Parathyroid adenoma (tissue), 2 donors: ENCODE data around the gene KCNA1.

Source experiments
- H2AFZ ChIP-seq: fragments of 300-600 bp; sonication (generic); one replicate; pipeline ENCODE4 v1.7.0; 2017; ENCODE audit warnings: antibody characterized with exemption, mild to moderate bottlenecking
- H3K27ac ChIP-seq: fragments of 300-600 bp; sonication (generic); one replicate; pipeline ENCODE4 v1.7.0; 2017
- H3K27me3 ChIP-seq: fragments of 300-600 bp; sonication (generic); one replicate; pipeline ENCODE4 v1.7.0; 2017; ENCODE audit warnings: low read length; ENCODE audit not compliant: control insufficient read depth, insufficient read depth
- H3K36me3 ChIP-seq: fragments of 300-600 bp; sonication (generic); one replicate; pipeline ENCODE4 v1.7.0; 2017; ENCODE audit warnings: low read length; ENCODE audit not compliant: control insufficient read depth, insufficient read depth
- H3K4me1 ChIP-seq: fragments of 300-600 bp; sonication (generic); one replicate; pipeline ENCODE4 v1.7.0; 2017; ENCODE audit warnings: control low read depth
- H3K4me2 ChIP-seq: fragments of 300-600 bp; sonication (generic); one replicate; pipeline ENCODE4 v1.7.0; 2017; ENCODE audit warnings: low read length
- H3K4me3 ChIP-seq: fragments of 300-600 bp; sonication (generic); one replicate; pipeline ENCODE4 v1.7.0; 2017; ENCODE audit warnings: low read depth, low read length
- H3K79me2 ChIP-seq: fragments of 300-600 bp; sonication (generic); one replicate; pipeline ENCODE4 v1.7.0; 2017; ENCODE audit warnings: control low read depth
- H3K9ac ChIP-seq: fragments of 300-600 bp; sonication (generic); one replicate; pipeline ENCODE4 v1.7.0; 2017; ENCODE audit warnings: mild to moderate bottlenecking
- H3K9me3 ChIP-seq: fragments of 300-600 bp; sonication (generic); one replicate; pipeline ENCODE4 v1.7.0; 2017; ENCODE audit warnings: low read length; ENCODE audit not compliant: control insufficient read depth
- TF ChIP-seq, protein P1 (sequence below): fragments of 300-600 bp; sonication (generic); IDR thresholded peaks from one replicate; pipeline ENCODE4 v1.7.0; 2017; ENCODE audit warnings: antibody characterized with exemption, mild to moderate bottlenecking
- donor health status: primary hyperparathyroidism.

KCNA1 gene

GRCh38 chr12:4960030-4960429 is 50.3 kb downstream of the KCNA1 start:
- Histone ChIP-seq H3K79me2 (no peaks in the 10 kb centered on the region), H3K9me3 (no peaks in the 10 kb centered on the region), H2AFZ (no peak overlapping the region), H3K4me1 (no peaks in the 10 kb centered on the region), H3K27me3 (no peaks in the 10 kb centered on the region), H3K36me3 (no peaks in the 10 kb centered on the region), H3K4me2 (no peak overlapping the region), H3K9ac (no peak overlapping the region), H3K27ac (no peak overlapping the region), H3K4me3 (no peak overlapping the region)
- TF ChIP-seq, protein P1, sequence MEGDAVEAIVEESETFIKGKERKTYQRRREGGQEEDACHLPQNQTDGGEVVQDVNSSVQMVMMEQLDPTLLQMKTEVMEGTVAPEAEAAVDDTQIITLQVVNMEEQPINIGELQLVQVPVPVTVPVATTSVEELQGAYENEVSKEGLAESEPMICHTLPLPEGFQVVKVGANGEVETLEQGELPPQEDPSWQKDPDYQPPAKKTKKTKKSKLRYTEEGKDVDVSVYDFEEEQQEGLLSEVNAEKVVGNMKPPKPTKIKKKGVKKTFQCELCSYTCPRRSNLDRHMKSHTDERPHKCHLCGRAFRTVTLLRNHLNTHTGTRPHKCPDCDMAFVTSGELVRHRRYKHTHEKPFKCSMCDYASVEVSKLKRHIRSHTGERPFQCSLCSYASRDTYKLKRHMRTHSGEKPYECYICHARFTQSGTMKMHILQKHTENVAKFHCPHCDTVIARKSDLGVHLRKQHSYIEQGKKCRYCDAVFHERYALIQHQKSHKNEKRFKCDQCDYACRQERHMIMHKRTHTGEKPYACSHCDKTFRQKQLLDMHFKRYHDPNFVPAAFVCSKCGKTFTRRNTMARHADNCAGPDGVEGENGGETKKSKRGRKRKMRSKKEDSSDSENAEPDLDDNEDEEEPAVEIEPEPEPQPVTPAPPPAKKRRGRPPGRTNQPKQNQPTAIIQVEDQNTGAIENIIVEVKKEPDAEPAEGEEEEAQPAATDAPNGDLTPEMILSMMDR = no peak

- TF ChIP-seq, protein P1 = no peak
- Histone ChIP-seq H3K27ac (no peak overlapping the region), H3K36me3 (no peaks in the 10 kb centered on the region), H3K9ac (no peak overlapping the region), H3K4me1 (no peaks in the 10 kb centered on the region), H3K9me3 (no peaks in the 10 kb centered on the region), H3K79me2 (no peaks in the 10 kb centered on the region), H3K4me2 (no peak overlapping the region), H3K4me3 (no peak overlapping the region), H3K27me3 (no peaks in the 10 kb centered on the region), H2AFZ (no peak overlapping the region)
Observed at GRCh38 chr12:4960547-4960946, 50.8 kb downstream of the KCNA1 start.

DNA sequence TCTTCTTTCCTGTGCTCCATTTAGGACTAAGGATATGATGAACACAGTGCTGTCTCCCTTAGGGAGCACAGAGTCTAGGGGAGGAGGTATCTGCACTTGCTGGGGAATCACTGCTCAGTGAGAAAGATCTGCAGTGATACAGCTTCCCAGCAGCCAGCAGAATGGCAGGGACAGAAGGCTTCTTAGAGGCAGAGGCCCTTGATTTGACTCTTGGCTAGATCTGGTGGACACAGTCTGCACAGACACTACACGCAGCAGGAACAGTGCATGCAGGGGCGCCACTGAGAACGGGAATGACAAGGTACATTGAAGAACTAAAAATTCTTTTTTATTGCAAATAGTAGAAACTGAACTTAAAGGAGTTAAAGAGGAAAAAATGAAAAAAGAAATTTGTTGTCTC is 51.6 kb downstream of the KCNA1 start:
- Histone ChIP-seq H3K4me1 (no peaks in the 10 kb centered on the region), H3K4me3 (no peak overlapping the region), H3K36me3 (no peaks in the 10 kb centered on the region), H3K4me2 (no peak overlapping the region), H3K9ac (no peak overlapping the region), H3K27ac (no peak overlapping the region), H3K79me2 (no peaks in the 10 kb centered on the region), H3K27me3 (no peaks in the 10 kb centered on the region), H3K9me3 (no peaks in the 10 kb centered on the region), H2AFZ (no peak overlapping the region)
- TF ChIP-seq, protein P1 = no peak

GRCh38 chr12:4962539-4963486 is 53.1 kb downstream of the KCNA1 start:
- no peaks in the 10 kb centered on the region for H3K36me3 ChIP-seq
- TF ChIP-seq, protein P1 = no peak
- no peak overlapping the region for H3K27ac ChIP-seq
- no peak overlapping the region for H2AFZ ChIP-seq
- no peak overlapping the region for H3K9ac ChIP-seq
- no peaks in the 10 kb centered on the region for H3K4me1 ChIP-seq
- H3K4me3 ChIP-seq = no peak overlapping the region
- H3K9me3 ChIP-seq = no peaks in the 10 kb centered on the region
- no peaks in the 10 kb centered on the region for H3K27me3 ChIP-seq
- H3K79me2 ChIP-seq = no peaks in the 10 kb centered on the region
- no peak overlapping the region for H3K4me2 ChIP-seq
